Measurements from ENCODE around the gene IFNA4.

Gene IFNA4

DNA sequence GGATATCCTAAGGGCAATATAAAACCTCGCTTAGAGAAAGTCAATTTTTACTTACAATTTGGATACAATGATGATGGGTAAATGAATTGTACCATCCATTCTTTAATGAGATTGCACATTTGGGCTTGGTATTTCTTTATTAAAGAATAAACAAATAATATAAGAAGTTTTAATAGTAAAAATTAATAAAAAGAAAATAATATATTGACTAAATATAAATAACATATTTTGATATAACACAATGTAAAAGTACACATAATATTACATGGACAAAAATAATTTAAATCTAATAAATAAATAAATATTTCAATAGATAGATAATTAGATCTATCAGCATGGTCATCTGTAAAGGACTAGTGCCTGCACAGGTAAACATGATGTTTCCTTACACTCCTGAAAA, 21.9 kb downstream of the IFNA4 start:
- Histone ChIP-seq H3K36me3 (ENCODE audit: control insufficient read depth in 2 of 2, insufficient read depth in 2 of 2, low read length in 2 of 2) (no peaks in the 10 kb centered on the region), H3K4me3 (ENCODE audit: low read length in 2 of 2) (no peak overlapping the region), H3K27ac (ENCODE audit: low read length) (no peak overlapping the region), H3K27me3 (ENCODE audit: control insufficient read depth in 1 of 2, insufficient read depth in 2 of 2, low read length in 2 of 2) (no peaks in the 10 kb centered on the region), H3K9me3 (ENCODE audit: control insufficient read depth in 2 of 2, low read length in 2 of 2) (no peaks in the 10 kb centered on the region), H3K9ac (ENCODE audit: low read length in 2 of 2) (no peak overlapping the region), H3K4me1 (ENCODE audit: control insufficient read depth, insufficient read depth, low read length) (no peaks in the 10 kb centered on the region)

DNA sequence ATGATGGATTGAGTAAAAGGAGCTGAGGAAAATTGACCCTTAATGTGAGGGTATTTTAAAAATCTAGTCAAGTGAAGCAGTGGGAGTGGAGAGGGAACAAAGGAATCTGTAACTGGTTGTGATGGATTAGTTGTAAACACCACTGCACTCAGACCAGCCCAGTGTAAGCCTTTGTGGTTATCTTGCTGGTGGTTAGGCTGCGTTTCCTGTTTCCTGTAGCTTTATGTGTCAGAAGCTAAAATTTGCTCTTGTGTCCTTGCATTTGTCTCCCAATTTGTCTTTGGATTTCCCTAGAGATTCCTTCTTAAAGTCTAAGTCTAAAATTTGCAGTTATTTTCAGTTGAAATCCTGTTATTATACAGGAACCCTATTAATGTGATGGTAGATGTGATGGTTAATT, 27.2 kb downstream of the IFNA4 start:
- H3K4me1 ChIP-seq (ENCODE audit: control insufficient read depth, insufficient read depth, low read length), result no peaks in the 10 kb centered on the region
- H3K27me3 ChIP-seq (ENCODE audit: control insufficient read depth in 1 of 2, insufficient read depth in 2 of 2, low read length in 2 of 2), result no peaks in the 10 kb centered on the region
- no peak overlapping the region for H3K4me3 ChIP-seq (ENCODE audit: low read length in 2 of 2)
- no peaks in the 10 kb centered on the region for H3K9me3 ChIP-seq (ENCODE audit: control insufficient read depth in 2 of 2, low read length in 2 of 2)
- no peaks in the 10 kb centered on the region for H3K36me3 ChIP-seq (ENCODE audit: control insufficient read depth in 2 of 2, insufficient read depth in 2 of 2, low read length in 2 of 2)
- H3K9ac ChIP-seq (ENCODE audit: low read length in 2 of 2), result no peak overlapping the region
- no peak overlapping the region for H3K27ac ChIP-seq (ENCODE audit: low read length)

DNA sequence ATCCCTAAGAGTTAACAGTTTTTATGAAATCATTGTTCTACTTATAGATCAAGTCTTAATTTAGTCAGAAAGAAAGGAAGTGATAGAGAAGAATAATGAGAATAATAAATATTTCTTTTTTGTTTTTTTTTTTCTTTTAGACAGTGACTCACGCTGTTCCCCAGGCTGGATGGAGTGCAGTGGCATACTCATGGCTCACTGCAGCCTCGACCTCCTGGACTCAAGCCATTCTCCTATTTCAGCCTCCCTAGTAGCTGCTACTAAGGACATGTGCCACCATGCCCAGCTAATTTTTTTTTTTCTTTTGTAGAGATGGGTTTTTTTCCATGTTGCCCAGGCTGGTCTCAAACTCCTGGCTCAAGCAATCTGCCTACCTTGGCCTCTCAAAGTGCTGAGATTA, 31.9 kb downstream of the IFNA4 start:
- Histone ChIP-seq H3K4me3 (ENCODE audit: low read length in 2 of 2) (no peak overlapping the region), H3K4me1 (ENCODE audit: control insufficient read depth, insufficient read depth, low read length) (no peaks in the 10 kb centered on the region), H3K27me3 (ENCODE audit: control insufficient read depth in 1 of 2, insufficient read depth in 2 of 2, low read length in 2 of 2) (no peaks in the 10 kb centered on the region), H3K9me3 (ENCODE audit: control insufficient read depth in 2 of 2, low read length in 2 of 2) (no peaks in the 10 kb centered on the region), H3K36me3 (ENCODE audit: control insufficient read depth in 2 of 2, insufficient read depth in 2 of 2, low read length in 2 of 2) (no peaks in the 10 kb centered on the region), H3K27ac (ENCODE audit: low read length) (no peak overlapping the region), H3K9ac (ENCODE audit: low read length in 2 of 2) (no peak overlapping the region)

DNA sequence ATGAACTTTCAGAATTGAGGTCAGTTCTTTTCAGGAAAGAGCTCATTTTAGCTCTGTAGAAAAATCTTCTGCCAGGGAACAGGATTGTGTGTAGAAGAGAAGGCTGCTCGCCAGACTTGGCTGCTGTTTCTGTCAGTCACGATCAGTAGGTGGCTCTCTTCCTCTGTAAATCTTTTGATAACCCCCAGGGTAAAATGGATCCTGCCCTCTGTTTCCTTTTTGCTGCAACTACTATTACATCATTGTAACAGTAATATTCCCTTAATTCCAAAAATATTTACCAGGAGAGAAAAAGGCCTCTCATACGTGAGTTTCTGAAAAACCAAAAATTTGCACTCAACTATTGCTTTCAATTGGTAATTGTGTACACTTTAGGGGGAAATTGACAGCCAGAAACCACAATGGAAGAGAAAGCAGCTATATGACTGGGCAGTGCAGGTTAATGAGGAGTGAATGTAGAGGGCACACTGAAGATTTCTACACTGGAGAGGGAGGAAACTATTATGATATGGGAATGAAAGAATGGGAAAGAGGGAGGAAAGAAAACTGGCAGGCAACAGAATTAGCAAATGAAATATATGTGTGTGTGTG, 33.3 kb downstream of the IFNA4 start:
- H3K27me3 ChIP-seq (ENCODE audit: control insufficient read depth in 1 of 2, insufficient read depth in 2 of 2, low read length in 2 of 2), result no peaks in the 10 kb centered on the region
- H3K27ac ChIP-seq (ENCODE audit: low read length), result no peak overlapping the region
- H3K4me1 ChIP-seq (ENCODE audit: control insufficient read depth, insufficient read depth, low read length), result no peaks in the 10 kb centered on the region
- H3K36me3 ChIP-seq (ENCODE audit: control insufficient read depth in 2 of 2, insufficient read depth in 2 of 2, low read length in 2 of 2), result no peaks in the 10 kb centered on the region
- H3K9me3 ChIP-seq (ENCODE audit: control insufficient read depth in 2 of 2, low read length in 2 of 2), result no peaks in the 10 kb centered on the region
- no peak overlapping the region for H3K4me3 ChIP-seq (ENCODE audit: low read length in 2 of 2)
- H3K9ac ChIP-seq (ENCODE audit: low read length in 2 of 2), result no peak overlapping the region

DNA sequence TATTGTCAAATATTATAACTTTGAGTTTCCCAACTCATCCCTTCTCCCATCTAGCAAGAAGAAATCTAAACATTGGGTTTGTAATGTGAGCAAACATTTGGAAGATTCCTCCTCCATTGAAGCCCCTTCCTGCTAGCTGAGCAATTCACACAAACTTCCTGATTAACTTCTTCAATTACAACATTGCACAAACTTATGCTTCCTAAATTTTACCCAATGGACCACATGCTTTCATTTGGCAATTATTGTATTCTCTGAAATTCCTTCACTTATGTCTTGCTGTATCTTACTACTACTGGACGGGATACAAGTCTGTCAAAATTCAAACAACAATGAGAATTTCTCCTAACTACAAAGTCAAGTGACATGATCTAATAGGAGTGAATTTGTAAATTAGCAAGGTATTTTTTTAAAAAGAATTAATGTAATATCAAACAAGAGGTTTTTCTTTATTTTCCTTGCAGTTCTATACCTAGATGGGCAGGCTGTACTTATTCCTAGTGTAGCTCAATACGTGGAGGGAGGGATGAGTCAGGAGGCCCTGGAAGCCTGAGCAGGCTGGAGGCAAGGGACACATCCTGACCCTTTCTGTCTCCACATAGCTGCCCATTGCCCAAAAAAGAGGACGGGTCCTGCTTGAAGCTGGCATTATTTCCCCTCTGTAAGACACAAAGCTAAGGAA, 33.9 kb downstream of the IFNA4 start:
- Histone ChIP-seq H3K27me3 (ENCODE audit: control insufficient read depth in 1 of 2, insufficient read depth in 2 of 2, low read length in 2 of 2) (no peaks in the 10 kb centered on the region), H3K4me1 (ENCODE audit: control insufficient read depth, insufficient read depth, low read length) (no peaks in the 10 kb centered on the region), H3K36me3 (ENCODE audit: control insufficient read depth in 2 of 2, insufficient read depth in 2 of 2, low read length in 2 of 2) (no peaks in the 10 kb centered on the region), H3K4me3 (ENCODE audit: low read length in 2 of 2) (no peak overlapping the region), H3K9ac (ENCODE audit: low read length in 2 of 2) (no peak overlapping the region), H3K9me3 (ENCODE audit: control insufficient read depth in 2 of 2, low read length in 2 of 2) (no peaks in the 10 kb centered on the region), H3K27ac (ENCODE audit: low read length) (no peak overlapping the region)

DNA sequence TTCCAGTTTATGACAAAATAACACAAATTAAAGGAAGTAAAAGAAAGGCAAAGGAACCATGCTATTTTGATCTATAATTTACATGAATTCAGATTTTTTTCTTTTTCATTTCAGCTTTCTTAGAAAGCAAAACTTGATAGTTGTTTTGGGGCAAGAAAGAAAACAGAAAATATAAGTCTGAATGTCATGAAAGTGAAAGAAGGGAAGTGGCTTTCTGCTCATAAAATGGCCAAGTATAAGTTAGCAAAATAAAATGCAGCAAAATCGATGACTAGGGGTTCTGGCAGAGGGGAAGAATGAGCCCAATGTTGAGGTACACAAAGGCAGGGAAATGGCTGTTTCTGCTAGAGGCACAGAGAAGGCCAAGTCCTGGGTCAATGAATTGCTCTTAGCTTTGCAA, 42.8 kb downstream of the IFNA4 start:
- Histone ChIP-seq H3K9me3 (ENCODE audit: control insufficient read depth in 2 of 2, low read length in 2 of 2) (peaks cover 0 to 2% of the 10 kb centered on the region in 2 donors), H3K27ac (ENCODE audit: low read length) (no peak overlapping the region), H3K4me1 (ENCODE audit: control insufficient read depth, insufficient read depth, low read length) (no peaks in the 10 kb centered on the region), H3K9ac (ENCODE audit: low read length in 2 of 2) (no peak overlapping the region), H3K36me3 (ENCODE audit: control insufficient read depth in 2 of 2, insufficient read depth in 2 of 2, low read length in 2 of 2) (no peaks in the 10 kb centered on the region), H3K27me3 (ENCODE audit: control insufficient read depth in 1 of 2, insufficient read depth in 2 of 2, low read length in 2 of 2) (no peaks in the 10 kb centered on the region), H3K4me3 (ENCODE audit: low read length in 2 of 2) (no peak overlapping the region)

DNA sequence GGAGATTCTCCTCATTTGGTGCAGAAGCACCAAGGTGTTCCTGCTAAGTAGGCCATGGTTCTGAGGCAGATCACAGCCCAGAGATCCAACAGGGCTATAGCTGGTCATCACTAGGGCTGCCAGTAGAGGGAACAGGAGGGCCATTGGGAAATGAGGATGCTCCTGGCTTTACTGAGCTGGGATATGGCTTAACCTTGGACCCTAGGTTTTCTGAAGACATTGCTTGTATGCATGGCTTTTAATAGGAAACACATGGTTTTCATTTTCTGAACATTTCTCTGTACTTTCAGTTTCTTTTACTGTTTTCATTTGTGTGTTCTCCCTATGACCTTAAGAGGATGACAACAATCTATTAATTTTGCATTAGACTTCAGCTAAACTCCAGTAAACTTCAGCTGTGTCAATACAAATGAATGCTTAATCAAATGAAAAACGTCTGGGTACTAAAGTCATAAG, 45.9 kb downstream of the IFNA4 start, which contains the start of gene IFNW1:
Gene IFNW1, minus strand, starts transcription at position 406 of the 456 bp plus-strand sequence. Its CDS starts 262 bp downstream, at position 144.
- no peak within 1 kb of the TSS for H3K27ac ChIP-seq (ENCODE audit: low read length)
- no peaks in the 10 kb centered on the region for H3K9me3 ChIP-seq (ENCODE audit: control insufficient read depth in 2 of 2, low read length in 2 of 2)
- no peaks in the 10 kb centered on the region for H3K4me1 ChIP-seq (ENCODE audit: control insufficient read depth, insufficient read depth, low read length)
- H3K4me3 ChIP-seq (ENCODE audit: low read length in 2 of 2), result no peak within 1 kb of the TSS
- no peak within 1 kb of the TSS for H3K9ac ChIP-seq (ENCODE audit: low read length in 2 of 2)
- H3K27me3 ChIP-seq (ENCODE audit: control insufficient read depth in 1 of 2, insufficient read depth in 2 of 2, low read length in 2 of 2), result no peaks in the 10 kb centered on the region
- no peaks in the 10 kb centered on the region for H3K36me3 ChIP-seq (ENCODE audit: control insufficient read depth in 2 of 2, insufficient read depth in 2 of 2, low read length in 2 of 2)

DNA sequence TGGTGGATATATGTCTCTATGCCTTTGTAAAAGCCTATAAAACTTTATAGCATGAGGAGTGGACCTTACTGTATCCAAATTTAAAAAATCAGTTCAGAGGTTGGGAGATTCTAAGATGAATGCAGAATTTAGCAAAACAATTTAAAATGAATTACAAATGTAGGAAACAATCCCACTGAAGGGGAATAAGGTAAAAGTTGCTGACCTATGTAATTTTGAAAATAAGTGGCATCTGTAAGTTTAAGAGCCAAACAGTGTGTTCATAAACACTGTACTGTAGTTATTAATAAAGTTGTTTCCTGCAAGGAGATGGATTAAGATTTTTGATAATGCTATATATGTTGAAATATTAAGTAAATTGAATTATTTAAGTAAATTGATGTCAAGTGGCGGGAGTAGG, 50.4 kb downstream of the IFNA4 start:
- Histone ChIP-seq H3K9ac (ENCODE audit: low read length in 2 of 2) (no peak overlapping the region), H3K9me3 (ENCODE audit: control insufficient read depth in 2 of 2, low read length in 2 of 2) (no peaks in the 10 kb centered on the region), H3K4me3 (ENCODE audit: low read length in 2 of 2) (no peak overlapping the region)

More for the DNA sequence above, 50.4 kb downstream of the IFNA4 start:
- Histone ChIP-seq H3K36me3 (ENCODE audit: control insufficient read depth in 2 of 2, insufficient read depth in 2 of 2, low read length in 2 of 2) (no peaks in the 10 kb centered on the region), H3K4me1 (ENCODE audit: control insufficient read depth, insufficient read depth, low read length) (no peaks in the 10 kb centered on the region), H3K27ac (ENCODE audit: low read length) (no peak overlapping the region), H3K27me3 (ENCODE audit: control insufficient read depth in 1 of 2, insufficient read depth in 2 of 2, low read length in 2 of 2) (no peaks in the 10 kb centered on the region)

All from stomach smooth muscle (tissue), 2 donors.